Activated CD8-positive, alpha-beta memory T cell treated with anti-CD3 and anti-CD28 coated beads for 48 hours (primary cell): ENCODE measurements around the gene KANSL1L.
"Not testable (repeated sequence)": the region's sequence is repeated elsewhere in the genome, so short reads cannot be mapped to it uniquely, and the experiment has no call there.

Experiments
- DNase-seq, 3 experiments: peaks; one replicate each; pipeline ENCODE4 v3.0.0-alpha.2; 2020; ENCODE audit warnings: low read depth in 2 of 3, low spot score in 2 of 3

KANSL1L gene

GRCh38 chr2:210171309-210172218, at the start of gene KANSL1L:
Gene KANSL1L, minus strand, starts transcription at chr2:210171409. Its CDS starts 16,827 bp downstream, at chr2:210154582.
- DNase-seq: peak; percentile 89 to 93 (median 93)

- no peak for DNase-seq
Measured at GRCh38 chr2:210215120-210215519, 43.9 kb upstream of the KANSL1L start.

GRCh38 chr2:210210185-210210584, 39.0 kb upstream of the KANSL1L start:
- DNase-seq: no peak

- no peak for DNase-seq
Measured at GRCh38 chr2:210207929-210208328, 36.7 kb upstream of the KANSL1L start.

- DNase-seq: no peak
Measured at GRCh38 chr2:210203558-210203957, 32.3 kb upstream of the KANSL1L start.

GRCh38 chr2:210203147-210203546, 31.9 kb upstream of the KANSL1L start:
- DNase-seq: no peak

GRCh38 chr2:210199854-210200253, 28.6 kb upstream of the KANSL1L start:
- no peak for DNase-seq

GRCh38 chr2:210199186-210199765, 28.1 kb upstream of the KANSL1L start:
- DNase-seq: no peak

- DNase-seq: no peak
Measured at GRCh38 chr2:210198326-210198725, 27.1 kb upstream of the KANSL1L start.

GRCh38 chr2:210197720-210198119, 26.5 kb upstream of the KANSL1L start:
- no peak for DNase-seq

- DNase-seq: no peak
Measured at GRCh38 chr2:210195101-210195852, 24.1 kb upstream of the KANSL1L start.

GRCh38 chr2:210190345-210190744, 19.1 kb upstream of the KANSL1L start:
- no peak for DNase-seq

- DNase-seq: no peak
Measured at GRCh38 chr2:210189452-210190138, 18.4 kb upstream of the KANSL1L start.

GRCh38 chr2:210188755-210189154, 17.5 kb upstream of the KANSL1L start:
- no peak for DNase-seq

- no peak for DNase-seq
Measured at GRCh38 chr2:210188190-210188589, 17.0 kb upstream of the KANSL1L start.

GRCh38 chr2:210183936-210184335, 12.7 kb upstream of the KANSL1L start:
- not testable (repeated sequence) for DNase-seq

- DNase-seq: not testable (repeated sequence)
Measured at GRCh38 chr2:210181606-210182088, 10.4 kb upstream of the KANSL1L start.

- not testable (repeated sequence) for DNase-seq
Measured at GRCh38 chr2:210181033-210181605, 9.9 kb upstream of the KANSL1L start.

GRCh38 chr2:210180477-210180876, 9.3 kb upstream of the KANSL1L start:
- no peak for DNase-seq

- DNase-seq: no peak
Measured at GRCh38 chr2:210179351-210179990, 8.3 kb upstream of the KANSL1L start.
